Vagina (tissue), 2 donors: ENCODE data around the gene BBS4.
"Not testable (repeated sequence)": the region's sequence is repeated elsewhere in the genome, so short reads cannot be mapped to it uniquely, and the experiment has no call there.

Experiments used
- CTCF ChIP-seq, 3 experiments: fragments of 450-650 bp in 2 of 3; fragments of 200-600 bp in 1 of 3; sonication (generic) in 1 of 3; IDR thresholded peaks; one replicate each; pipeline ENCODE4 v1.5.1; 2017 to 2019; ENCODE audit warnings: antibody characterized with exemption in 3 of 3, mild to moderate bottlenecking in 2 of 3, moderate library complexity in 2 of 3
- POLR2A ChIP-seq, 2 donors: fragments of 450-650 bp; IDR thresholded peaks; one replicate each; pipeline ENCODE4 v1.6.1; 2017; ENCODE audit warnings: antibody characterized with exemption in 2 of 2, mild to moderate bottlenecking in 2 of 2, moderate library complexity in 2 of 2
- POLR2AphosphoS5 ChIP-seq, 2 donors: sonication (generic); formaldehyde crosslinking; IDR thresholded peaks; one replicate each; pipeline ENCODE4 v1.9.0; 2017; ENCODE audit warnings: antibody characterized with exemption in 2 of 2, mild to moderate bottlenecking in 2 of 2, low read depth in 1 of 2; ENCODE audit not compliant: insufficient read depth in 1 of 2

- TF ChIP-seq CTCF (IDR thresholded peaks at IDR 0.05); POLR2A (IDR thresholded peaks at IDR 0.05); POLR2AphosphoS5 (IDR thresholded peaks at IDR 0.05; ENCODE audit: insufficient read depth in 1 of 2, low read depth in 1 of 2): not testable (repeated sequence)
These were observed 49.3 kb upstream of the BBS4 start for GRCh38 chr15:72636519-72637282.
